WERI-Rb-1 (cell line): Measurements from ENCODE around the gene PRM1.

Experiments
- DNase-seq: peaks from one replicate; pipeline ENCODE4 v3.0.0-alpha.2; 2020
- H3K27ac ChIP-seq: fragments of 250-450 bp; sonication (Bioruptor Pico); 2 replicates; pipeline ENCODE4 v1.5.1; 2020; ENCODE audit warnings: mild to moderate bottlenecking, moderate library complexity
- H3K27me3 ChIP-seq: fragments of 250-450 bp; sonication (Bioruptor Pico); 2 replicates; pipeline ENCODE4 v1.5.1; 2021; ENCODE audit warnings: mild to moderate bottlenecking, low read depth, moderate library complexity; ENCODE audit not compliant: insufficient read depth, severe bottlenecking
- H3K36me3 ChIP-seq: fragments of 250-450 bp; sonication (Bioruptor Pico); 2 replicates; pipeline ENCODE4 v1.5.1; 2020; ENCODE audit warnings: mild to moderate bottlenecking, moderate library complexity
- H3K4me3 ChIP-seq: 2 replicates; pipeline ENCODE4 v1.5.1; 2011; ENCODE audit warnings: low read depth, mild to moderate bottlenecking, control low read depth, low read length
- H3K9me3 ChIP-seq: fragments of 250-450 bp; sonication (Bioruptor Pico); 2 replicates; pipeline ENCODE4 v1.5.1; 2021; ENCODE audit warnings: mild to moderate bottlenecking, moderate library complexity; ENCODE audit not compliant: severe bottlenecking
- CTCF ChIP-seq: IDR thresholded peaks from 2 replicates; pipeline ENCODE4 v1.5.1; 2011; ENCODE audit warnings: low read depth, mild to moderate bottlenecking, control low read depth, inconsistent platforms, low read length

PRM1 gene

GRCh38 chr16:11277607-11278337 lies 3.4 kb downstream of the PRM1 start:
- H3K27ac ChIP-seq = no peak overlapping the region
- H3K9me3 ChIP-seq = no peaks in the 10 kb centered on the region
- no peaks in the 10 kb centered on the region for H3K27me3 ChIP-seq
- DNase-seq = no peak
- no peak for TF ChIP-seq CTCF
- no peak overlapping the region for H3K4me3 ChIP-seq
- no peaks in the 10 kb centered on the region for H3K36me3 ChIP-seq

- Histone ChIP-seq H3K36me3 (no peaks in the 10 kb centered on the region), H3K4me3 (no peak overlapping the region), H3K9me3 (no peaks in the 10 kb centered on the region), H3K27ac (no peak overlapping the region), H3K27me3 (no peaks in the 10 kb centered on the region)
- no peak for TF ChIP-seq CTCF
- DNase-seq = no peak
These were observed 4.1 kb downstream of the PRM1 start for GRCh38 chr16:11276896-11277593.

DNA sequence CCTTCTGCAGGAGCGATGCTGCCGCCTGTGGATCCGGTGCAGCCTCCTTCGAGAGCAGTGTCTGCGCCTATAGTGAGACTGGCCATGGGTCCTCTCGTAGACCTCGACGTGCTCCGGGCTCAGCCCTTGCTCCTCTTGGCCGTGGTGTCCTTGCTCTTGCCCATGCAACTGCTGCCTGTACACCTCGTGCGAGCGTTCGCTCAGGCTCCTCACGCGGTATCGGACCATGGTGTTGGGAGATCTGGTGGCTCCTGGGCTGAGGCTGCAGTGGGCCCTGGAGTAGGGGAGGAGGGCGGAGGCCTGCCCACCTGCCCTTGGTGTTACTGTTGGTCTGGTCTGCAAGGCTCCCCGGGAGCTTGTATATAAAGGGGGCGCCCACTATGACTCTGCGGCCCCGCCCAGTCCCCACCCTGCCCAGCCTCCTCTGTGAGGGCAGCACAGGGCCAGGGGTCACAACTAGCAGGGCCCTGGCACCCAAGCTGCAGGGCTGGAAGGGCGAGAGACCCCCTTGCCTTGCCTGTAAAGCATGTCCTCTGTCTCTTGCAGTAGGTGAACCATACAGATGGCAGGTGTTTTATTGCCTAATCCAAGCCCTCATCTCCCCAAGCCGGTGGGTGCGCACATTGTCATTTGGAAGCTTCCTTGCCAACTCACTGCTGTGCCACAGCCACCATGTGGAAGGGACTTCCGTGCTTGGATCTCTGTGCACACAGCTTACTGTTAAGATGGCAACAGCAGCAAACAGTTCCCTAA lies 4.8 kb downstream of the PRM1 start, which contains the start of gene PRM2:
Gene PRM2, minus strand, starts transcription at position 338 of the 753 bp plus-strand sequence. Its CDS starts 110 bp downstream, at position 228.
- Histone ChIP-seq H3K9me3 (no peaks in the 10 kb centered on the region), H3K36me3 (no peaks in the 10 kb centered on the region), H3K4me3 (no peak within 1 kb of the TSS), H3K27ac (no peak within 1 kb of the TSS), H3K27me3 (no peaks in the 10 kb centered on the region)
- no peak for TF ChIP-seq CTCF
- DNase-seq = no peak

GRCh38 chr16:11274964-11275363 lies 6.2 kb downstream of the PRM1 start:
- Histone ChIP-seq H3K4me3 (no peak overlapping the region), H3K27me3 (no peaks in the 10 kb centered on the region), H3K36me3 (no peaks in the 10 kb centered on the region), H3K27ac (no peak overlapping the region), H3K9me3 (no peaks in the 10 kb centered on the region)
- DNase-seq = no peak
- no peak for TF ChIP-seq CTCF

GRCh38 chr16:11273721-11274324 lies 7.3 kb downstream of the PRM1 start:
- TF ChIP-seq CTCF = no peak

More at GRCh38 chr16:11273721-11274324, 7.3 kb downstream of the PRM1 start:
- Histone ChIP-seq H3K4me3 (no peak overlapping the region), H3K9me3 (no peaks in the 10 kb centered on the region), H3K27me3 (no peaks in the 10 kb centered on the region), H3K36me3 (no peaks in the 10 kb centered on the region), H3K27ac (no peak overlapping the region)
- no peak for DNase-seq
